ENCODE results near the gene CIDEA.
A peak's percentile ranks its signal among the peaks of the same experiment; 100 is the strongest.

CIDEA gene

DNA sequence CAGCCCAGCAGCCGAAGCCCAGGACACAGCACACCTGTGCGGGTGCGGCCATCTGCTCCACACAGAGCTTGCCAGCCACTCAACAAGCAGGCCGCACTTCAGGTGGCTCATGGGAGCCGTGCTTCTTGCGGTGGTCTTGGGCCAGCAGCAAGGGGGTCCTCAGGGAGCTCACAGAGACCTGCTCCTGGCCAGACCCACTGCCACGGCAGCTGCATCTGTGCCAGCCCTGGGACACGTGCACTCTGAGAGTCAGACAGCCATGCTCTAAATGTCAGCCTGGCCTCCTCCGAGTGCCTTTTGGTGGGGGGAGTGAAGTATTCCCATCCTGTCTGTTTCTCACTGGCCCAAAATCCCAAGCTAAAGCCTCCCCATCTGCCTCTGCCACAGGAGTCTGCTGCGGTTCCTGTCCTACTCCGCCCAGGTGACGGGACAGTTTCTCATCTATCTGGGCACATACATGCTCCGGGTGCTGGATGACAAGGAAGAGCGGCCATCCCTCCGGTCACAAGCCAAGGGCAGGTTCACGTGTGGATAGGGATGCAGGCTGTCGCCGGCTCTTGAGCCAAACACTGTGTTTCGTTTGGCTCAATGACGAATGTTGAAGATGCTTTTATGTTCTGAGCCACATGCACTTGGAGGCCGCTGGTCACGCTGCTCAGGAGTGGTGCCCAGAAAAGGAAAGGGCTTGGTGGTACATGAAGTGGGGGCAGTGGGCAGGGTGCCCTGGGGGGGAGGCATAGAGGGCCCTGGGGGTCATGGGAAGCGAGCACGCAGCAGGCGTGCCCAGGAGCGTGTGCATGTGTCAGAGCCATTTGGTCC, 22.8 kb downstream of the CIDEA start:
- DNase-seq: no peak

GRCh38 chr18:12278215-12278671, 24.1 kb downstream of the CIDEA start:
- DNase-seq: no peak

- peak; percentile 98 for DNase-seq
Observed at GRCh38 chr18:12278741-12279682, 24.9 kb downstream of the CIDEA start.

GRCh38 chr18:12279781-12280531, 25.8 kb downstream of the CIDEA start:
- no peak for DNase-seq

- DNase-seq: peak; percentile 52
Observed at GRCh38 chr18:12281861-12282260, 27.7 kb downstream of the CIDEA start.

GRCh38 chr18:12282442-12283039, 28.4 kb downstream of the CIDEA start:
- peak; percentile 92 for DNase-seq

GRCh38 chr18:12283256-12283655, 29.1 kb downstream of the CIDEA start:
- DNase-seq: peak; percentile 53

DNA sequence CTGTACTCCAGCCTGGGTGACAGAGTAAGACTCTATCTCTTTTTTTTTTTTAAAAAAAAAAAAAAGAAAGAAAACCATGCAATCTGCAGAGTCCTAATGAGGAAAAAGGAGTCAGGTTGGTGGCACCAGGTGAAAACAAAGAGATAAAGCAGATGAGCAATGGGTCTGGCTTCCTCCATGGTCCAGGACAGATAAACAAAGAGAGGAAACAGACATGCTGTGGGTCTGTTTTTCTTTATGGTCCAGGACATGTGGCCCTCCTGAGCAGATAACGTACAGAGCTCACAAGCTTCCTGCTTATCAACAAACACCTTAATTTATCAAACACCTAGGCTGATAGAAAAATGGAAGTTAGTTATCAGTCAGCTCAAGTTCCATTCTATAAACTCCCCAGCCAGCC, 29.5 kb downstream of the CIDEA start:
- no peak for DNase-seq

GRCh38 chr18:12287131-12287681, 33.0 kb downstream of the CIDEA start:
- DNase-seq: no peak

DNA sequence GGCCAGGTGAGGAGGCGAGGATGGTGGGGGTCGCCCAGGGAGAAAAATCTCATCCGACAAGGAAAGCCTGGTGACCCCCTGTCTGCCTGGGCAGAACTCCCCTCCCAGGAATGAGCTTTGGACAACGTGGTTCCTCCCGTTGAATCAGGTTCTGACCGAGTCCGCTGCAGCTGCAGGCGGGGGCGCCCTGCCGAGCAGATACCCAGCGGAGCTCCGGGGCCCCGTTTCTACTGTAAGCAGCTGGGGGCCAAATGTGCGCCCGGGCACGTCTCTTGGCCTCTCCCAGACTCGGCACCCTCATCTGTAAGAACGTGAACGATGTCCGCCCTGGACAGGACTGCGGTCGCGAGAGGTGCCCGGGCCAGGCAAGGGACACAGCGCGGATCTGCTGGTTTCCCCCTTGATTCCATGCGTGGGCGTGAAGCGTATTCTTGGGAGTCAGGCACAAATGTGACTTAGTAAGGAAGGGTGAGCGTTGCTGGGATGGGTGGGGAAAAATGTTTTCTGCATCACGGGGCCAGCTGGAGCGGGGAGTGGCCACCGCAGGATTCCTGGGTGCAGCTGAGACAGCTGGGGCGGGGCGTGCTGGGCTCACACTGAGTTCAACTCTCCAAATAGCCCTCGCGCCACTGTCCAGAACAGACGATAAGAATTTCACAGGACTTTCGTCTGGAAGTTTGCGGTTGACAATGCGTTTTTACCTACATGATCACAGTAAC, 33.7 kb downstream of the CIDEA start:
- DNase-seq: peak; percentile 84

DNA sequence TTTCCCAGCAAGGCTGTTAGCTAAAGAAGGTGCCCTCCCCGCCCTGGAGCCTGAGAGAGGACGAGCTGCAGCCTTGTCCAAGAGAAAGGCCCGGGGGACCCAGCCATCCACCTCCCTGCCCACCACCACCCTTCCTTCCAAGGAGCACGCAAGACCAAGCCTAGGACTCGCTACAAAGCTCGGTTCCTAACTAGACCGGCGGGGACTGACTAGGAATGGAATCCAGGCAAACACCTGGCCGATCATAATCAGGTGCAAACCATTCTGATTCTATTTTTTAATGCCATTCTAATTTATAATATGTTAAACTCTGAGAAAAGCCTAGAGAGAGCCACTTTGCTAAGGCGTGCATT, 34.2 kb downstream of the CIDEA start:
- no peak for DNase-seq

DNA sequence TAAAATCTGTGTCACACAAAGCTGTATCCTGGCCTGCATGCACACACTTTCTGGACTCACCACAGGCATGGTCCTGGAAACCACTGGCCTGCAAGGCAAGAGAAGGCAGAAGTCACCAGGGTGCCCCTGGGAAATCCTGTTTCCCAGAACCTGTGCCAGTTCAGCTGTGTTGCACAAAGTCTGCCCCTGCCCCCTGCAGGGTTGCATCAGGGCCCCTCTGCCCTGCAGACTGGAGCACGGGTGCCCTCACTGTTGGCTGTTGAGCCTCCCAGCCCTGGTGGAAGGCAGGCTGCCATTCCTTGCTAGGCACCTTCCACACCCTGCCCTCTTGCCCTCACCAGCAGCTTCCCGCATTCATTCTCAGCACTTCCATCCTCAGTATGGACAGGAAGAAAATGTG, 35.9 kb downstream of the CIDEA start:
- DNase-seq: no peak

DNA sequence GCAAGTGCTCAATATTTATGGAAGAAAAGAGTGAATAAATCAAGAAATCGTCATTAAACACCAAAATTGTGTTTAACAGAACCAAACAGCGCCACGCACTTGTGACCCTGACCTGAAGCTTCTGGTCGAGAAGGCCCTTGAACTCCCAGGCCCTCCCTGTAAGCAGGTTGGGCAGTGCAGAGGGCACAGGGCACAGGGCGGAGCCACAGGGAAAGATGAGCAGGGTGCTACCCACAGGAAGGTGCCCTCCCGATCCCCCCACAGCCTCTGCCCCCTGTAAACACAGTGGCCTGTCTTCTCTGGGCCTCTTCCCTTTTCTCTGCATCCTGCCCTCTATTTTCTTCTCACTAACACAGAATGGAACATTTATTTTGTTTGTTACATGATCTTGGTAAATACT, 37.0 kb downstream of the CIDEA start:
- DNase-seq: no peak

GRCh38 chr18:12291690-12292089, 37.5 kb downstream of the CIDEA start:
- no peak for DNase-seq

DNA sequence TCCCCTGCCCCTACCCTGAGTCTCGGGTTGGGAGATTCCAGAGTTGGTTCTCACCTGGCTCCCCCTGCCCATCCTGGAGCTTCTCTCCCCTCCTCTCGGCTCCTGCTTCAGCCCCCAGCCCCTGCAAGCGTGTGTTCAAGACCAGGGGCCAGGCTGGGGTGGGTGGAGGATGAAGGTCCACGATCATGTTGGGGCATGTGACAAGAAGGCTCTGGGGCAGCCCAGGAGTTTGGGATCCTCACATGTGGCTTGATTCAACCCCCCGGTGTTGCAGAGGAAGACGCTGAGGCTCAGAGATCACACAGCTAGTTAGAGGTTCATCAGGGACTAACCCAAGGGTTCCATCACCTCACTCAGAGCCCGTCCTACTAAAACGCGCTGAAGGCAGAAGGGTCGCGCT, 39.7 kb downstream of the CIDEA start:
- DNase-seq: no peak

DNA sequence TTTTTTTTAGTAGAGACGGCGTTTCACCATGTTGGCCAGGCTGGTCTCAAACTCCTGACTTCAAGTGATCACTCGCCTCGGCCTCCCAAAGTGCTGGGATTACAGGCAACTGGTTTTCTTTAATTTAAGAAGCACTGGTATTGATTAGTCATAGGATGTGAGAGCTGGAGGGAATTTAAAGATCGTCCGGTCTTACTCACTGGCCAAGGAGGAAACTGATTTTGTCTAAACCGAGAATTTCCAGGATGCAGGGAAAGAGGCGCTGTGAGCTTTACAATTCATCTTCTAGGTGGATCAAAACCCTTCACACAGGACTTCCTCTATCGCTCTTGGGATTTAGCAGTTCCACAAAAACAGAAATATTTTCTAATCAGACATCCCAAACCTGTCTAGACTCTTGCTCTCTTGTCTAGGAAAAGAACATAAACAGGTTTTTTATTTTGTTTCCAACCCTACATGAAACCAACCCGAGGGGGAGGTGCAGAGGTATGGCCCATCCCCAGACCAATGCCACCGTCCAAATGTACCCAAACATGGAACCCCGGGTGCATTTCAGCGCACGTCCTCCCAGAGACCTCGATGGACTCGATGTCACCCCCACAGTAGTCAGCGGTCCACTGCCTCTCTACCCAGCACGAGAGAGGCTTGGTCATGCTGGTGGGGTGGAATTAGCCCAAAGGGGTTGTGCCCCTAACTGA, 41.4 kb downstream of the CIDEA start:
- DNase-seq: peak; percentile 70

DNA sequence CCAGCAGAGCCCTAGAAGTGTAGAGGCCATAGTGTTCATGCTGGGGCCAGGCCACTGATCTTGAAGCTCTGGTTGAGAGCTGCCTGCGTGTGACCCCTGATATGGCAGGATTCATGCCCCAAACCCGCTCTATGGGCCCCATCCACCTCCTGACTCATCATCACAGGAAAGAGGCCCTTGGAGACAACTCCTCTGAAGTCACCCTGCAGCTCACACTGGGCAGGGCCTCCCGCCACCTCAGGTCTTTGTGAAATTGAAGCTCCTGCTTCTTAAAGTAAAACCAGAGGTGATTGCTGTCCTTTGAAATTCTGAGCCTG, 41.9 kb downstream of the CIDEA start:
- peak; percentile 38 for DNase-seq

DNA sequence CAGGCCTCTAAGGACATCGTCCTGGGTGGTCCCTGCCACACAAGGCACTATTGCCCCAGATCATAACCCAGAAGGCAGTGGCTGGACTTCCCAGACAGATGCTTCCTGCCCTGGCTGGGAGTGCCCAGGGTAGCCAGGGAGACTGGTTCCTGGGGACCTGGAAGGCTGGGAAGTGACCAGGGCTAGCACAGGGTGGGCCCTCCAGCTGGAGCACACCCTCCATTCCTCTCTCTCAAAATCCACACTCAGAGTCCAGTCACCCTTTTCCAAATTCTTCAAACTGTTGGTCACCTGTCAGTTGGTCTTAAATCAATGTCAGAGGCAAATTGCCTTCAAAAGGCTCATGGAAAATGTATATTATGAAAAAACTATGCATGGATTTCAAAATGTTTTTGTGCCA, 42.3 kb downstream of the CIDEA start:
- peak; percentile 65 for DNase-seq

- no peak for DNase-seq
Observed at GRCh38 chr18:12299862-12300261, 45.7 kb downstream of the CIDEA start.

GRCh38 chr18:12301263-12302005, 47.3 kb downstream of the CIDEA start:
- DNase-seq: no peak
